Body of pancreas (tissue), 4 donors: ENCODE measurements around the gene APOL2.

Source experiments
- CTCF ChIP-seq, 7 experiments: fragments of 450-650 bp in 4 of 7; fragments of 200-600 bp in 3 of 7; sonication (generic) in 3 of 7; IDR thresholded peaks; one replicate each; pipeline ENCODE4 v1.5.1; 2016 to 2019; ENCODE audit warnings: antibody characterized with exemption in 7 of 7
- POLR2A ChIP-seq, 3 donors: fragments of 450-650 bp; IDR thresholded peaks; one replicate each; pipeline ENCODE4 v1.6.1; 2016; ENCODE audit warnings: antibody characterized with exemption in 3 of 3, mild to moderate bottlenecking in 2 of 3

GRCh38 chr22:36246718-36247117 lies 7.4 kb upstream of the APOL2 start:
- TF ChIP-seq CTCF (IDR thresholded peaks at IDR 0.05) = no peak
- TF ChIP-seq POLR2A (IDR thresholded peaks at IDR 0.05) = no peak
